ENCODE data around the gene HOXA13. TPM values are rescaled to one million over a fixed set of nuclear protein-coding genes. Genes with fewer than 3 reads are reported as not detected.
A peak's percentile ranks its signal among the peaks of the same experiment; 100 is the strongest.

Gene HOXA13
- total RNA-seq, 1 donor from 2014 or later, result not detected

DNA sequence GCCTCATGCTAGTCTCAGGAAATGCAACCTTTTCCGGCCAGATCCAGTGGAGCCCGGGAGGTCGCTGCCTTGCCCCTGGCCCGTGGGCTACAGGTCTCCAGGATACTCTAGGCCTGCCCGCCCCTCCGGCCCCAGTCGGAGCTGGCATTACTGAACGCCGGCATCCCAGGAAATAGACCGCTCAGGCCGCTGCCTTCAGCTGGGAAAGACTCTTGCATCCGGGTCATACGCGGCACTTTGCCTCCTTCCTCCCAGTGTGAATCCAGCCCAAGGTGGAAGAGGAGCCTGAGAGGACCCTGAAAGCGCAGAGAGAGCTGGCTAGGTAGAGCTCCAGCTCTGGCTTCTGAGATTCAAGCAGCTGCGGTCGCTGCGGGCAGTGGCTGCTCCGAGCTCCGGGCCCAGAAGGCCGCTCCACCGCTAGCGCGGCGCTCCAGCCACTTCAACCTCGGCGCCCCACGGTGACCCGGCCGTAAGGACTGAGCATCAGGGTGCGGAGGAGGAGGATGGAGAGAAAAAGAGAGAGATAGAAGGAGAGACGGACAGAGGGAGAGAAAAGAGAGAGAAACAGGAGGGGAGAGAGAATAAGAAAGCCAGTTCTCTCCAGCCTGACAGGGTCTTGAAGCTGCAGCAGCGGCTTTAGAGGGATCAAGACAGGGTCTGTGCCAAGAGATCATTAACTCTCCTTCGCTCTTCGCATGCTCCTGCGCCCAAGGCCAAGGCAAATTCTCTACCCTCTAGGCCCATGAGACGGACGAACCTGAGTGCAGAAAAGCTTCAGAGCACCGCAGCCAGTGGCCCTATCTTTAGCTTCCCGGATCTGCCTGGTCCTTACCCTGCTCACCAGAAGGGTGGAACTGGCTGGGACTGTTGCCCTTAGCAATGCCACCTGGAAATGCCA lies 24.0 kb downstream of the HOXA13 start:
- ATAC-seq (ENCODE audit: low read depth) (no peak), DNase-seq (no peak)
- Mint-ChIP-seq H3K27ac (no peak overlapping the region), H3K27me3 (peaks cover 61% of the 10 kb centered on the region), H3K9me3 (no peaks in the 10 kb centered on the region), H3K36me3 (ENCODE audit: low read depth) (no peaks in the 10 kb centered on the region), H3K4me3 (no peak overlapping the region), H3K4me1 (peaks cover 20% of the 10 kb centered on the region)
- POLR2A ChIA-PET, result no interaction called here
- TF ChIP-seq, protein P1, sequence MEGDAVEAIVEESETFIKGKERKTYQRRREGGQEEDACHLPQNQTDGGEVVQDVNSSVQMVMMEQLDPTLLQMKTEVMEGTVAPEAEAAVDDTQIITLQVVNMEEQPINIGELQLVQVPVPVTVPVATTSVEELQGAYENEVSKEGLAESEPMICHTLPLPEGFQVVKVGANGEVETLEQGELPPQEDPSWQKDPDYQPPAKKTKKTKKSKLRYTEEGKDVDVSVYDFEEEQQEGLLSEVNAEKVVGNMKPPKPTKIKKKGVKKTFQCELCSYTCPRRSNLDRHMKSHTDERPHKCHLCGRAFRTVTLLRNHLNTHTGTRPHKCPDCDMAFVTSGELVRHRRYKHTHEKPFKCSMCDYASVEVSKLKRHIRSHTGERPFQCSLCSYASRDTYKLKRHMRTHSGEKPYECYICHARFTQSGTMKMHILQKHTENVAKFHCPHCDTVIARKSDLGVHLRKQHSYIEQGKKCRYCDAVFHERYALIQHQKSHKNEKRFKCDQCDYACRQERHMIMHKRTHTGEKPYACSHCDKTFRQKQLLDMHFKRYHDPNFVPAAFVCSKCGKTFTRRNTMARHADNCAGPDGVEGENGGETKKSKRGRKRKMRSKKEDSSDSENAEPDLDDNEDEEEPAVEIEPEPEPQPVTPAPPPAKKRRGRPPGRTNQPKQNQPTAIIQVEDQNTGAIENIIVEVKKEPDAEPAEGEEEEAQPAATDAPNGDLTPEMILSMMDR (IDR thresholded peaks at IDR 0.05), result no peak
- intact Hi-C loops (cut with micrococcal nuclease), result no loop called here
- CTCF ChIA-PET, result interaction anchor here (1.3 kb wide), 1 partner anchor 15 kb away, joined by 3 read pairs; no protein-coding TSS in a partner anchor

DNA sequence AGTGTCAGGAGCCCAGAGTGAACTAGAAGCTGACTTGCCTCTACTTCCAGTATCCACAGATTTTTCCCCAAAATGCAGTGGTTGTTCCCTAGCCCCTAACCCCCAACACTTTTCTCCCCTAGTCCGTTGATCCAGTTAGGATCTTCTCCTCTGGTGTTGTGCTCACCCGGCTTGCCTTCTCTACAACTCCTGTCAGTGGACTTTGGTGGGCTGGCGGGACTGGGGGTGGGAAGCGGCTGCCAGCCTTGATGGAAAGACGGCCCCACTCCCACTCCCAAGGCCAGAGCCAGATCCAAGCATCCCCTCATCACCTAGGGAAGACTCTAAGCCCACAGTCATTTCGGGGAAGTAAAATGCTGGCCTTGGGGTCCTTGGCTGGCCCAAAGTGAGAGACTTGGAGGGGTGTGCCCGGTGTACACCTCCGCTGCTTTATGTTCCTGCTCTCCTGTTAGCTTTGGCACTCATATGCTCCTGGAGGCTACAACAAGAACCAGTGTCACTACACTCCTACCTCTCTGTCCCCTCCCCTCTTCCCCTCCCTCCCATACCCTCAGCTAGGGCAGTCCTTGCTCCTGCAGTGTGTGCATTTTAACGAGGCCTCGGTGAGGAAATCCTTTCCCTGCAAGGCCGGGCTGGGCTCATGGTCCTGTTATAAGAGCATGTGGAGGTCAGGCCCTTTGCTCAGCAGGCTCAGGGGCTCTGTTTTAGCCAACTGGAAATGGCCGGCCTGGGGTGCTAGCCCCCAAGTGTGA lies 24.8 kb downstream of the HOXA13 start:
- Mint-ChIP-seq H3K4me3 (peak overlapping the region; percentile 48), H3K4me1 (peaks cover 20% of the 10 kb centered on the region), H3K36me3 (ENCODE audit: low read depth) (no peaks in the 10 kb centered on the region), H3K27me3 (peaks cover 62% of the 10 kb centered on the region), H3K27ac (peak overlapping the region; percentile 30), H3K9me3 (no peaks in the 10 kb centered on the region)
- CTCF ChIA-PET, result interaction anchor here (1.3 kb wide), 1 partner anchor 14 kb away, joined by 3 read pairs; no protein-coding TSS in a partner anchor
- TF ChIP-seq, protein P1 (IDR thresholded peaks at IDR 0.05), result no peak
- no peak for DNase-seq
- POLR2A ChIA-PET, result no interaction called here
- no peak for ATAC-seq (ENCODE audit: low read depth)
- intact Hi-C loops (cut with micrococcal nuclease), result no loop called here

DNA sequence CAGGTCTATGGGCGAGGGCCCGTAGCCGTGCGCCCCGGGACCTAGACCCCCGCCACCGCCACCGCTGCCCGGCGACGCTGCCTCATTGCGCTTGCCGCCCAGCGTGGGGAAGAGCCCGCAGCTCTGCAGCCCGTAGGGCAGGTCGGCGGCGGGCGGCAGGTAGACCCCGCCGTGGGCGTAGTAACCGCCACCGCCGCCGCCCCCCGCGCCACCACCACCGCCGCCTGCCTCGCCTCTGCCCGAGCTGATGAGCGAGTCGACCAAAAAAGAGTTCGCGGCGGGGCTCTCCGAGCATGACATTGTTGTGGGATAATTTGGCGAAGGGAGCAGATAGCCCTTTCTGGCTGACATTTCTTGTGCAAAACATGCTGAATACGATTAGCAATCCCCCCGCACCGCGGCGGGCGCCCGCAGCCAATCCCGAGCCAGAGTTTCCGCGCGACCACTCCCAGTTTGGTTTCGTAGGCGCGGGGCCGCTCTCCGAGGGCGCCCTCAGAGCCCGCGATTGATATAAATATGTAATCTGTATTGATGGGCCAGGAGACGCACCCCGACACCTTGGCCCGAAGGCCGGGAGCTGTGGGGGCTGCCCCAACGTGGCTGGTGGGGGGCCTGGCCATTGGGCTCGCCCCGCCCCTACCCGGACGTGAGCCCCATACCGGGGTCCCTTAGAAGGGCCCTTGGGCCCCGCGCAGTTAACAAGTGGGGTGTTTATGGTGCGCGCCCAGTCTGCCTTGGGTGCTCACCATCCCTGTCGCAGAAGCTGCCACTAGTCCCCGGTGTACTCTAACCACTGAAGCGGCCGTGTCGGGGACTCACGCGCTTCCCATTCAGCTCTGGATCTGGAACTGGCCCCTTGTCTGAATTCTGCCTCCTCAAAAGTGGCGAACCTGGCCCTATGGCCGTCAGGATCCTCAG lies 25.7 kb downstream of the HOXA13 start, which contains the start of gene HOXA10:
Gene HOXA10, minus strand, starts transcription at position 365 of the 918 bp plus-strand sequence. Its CDS starts 14 bp downstream, at position 351.
- DNase-seq (peak; percentile 17), ATAC-seq (ENCODE audit: low read depth) (no peak)
- intact Hi-C loops (cut with micrococcal nuclease), result loop anchor here (1.0 kb wide), 2 partner anchors 10 to 23 kb away; no protein-coding TSS in a partner anchor
- TF ChIP-seq, protein P1 (IDR thresholded peaks at IDR 0.05), result no peak
- H3K36me3 Mint-ChIP-seq (ENCODE audit: low read depth), result no peaks in the 10 kb centered on the region
- no peaks in the 10 kb centered on the region for H3K9me3 Mint-ChIP-seq
- peak within 1 kb of the TSS; percentile 55 for H3K4me3 Mint-ChIP-seq
- H3K27me3 Mint-ChIP-seq, result peaks cover 55% of the 10 kb centered on the region
- ChIA-PET CTCF (no interaction called here), POLR2A (interaction anchor here (1.7 kb wide), 1 partner anchor 9 kb away, joined by 6 read pairs; no protein-coding TSS in a partner anchor)
- H3K27ac Mint-ChIP-seq, result no peak within 1 kb of the TSS
- peaks cover 16% of the 10 kb centered on the region for H3K4me1 Mint-ChIP-seq

DNA sequence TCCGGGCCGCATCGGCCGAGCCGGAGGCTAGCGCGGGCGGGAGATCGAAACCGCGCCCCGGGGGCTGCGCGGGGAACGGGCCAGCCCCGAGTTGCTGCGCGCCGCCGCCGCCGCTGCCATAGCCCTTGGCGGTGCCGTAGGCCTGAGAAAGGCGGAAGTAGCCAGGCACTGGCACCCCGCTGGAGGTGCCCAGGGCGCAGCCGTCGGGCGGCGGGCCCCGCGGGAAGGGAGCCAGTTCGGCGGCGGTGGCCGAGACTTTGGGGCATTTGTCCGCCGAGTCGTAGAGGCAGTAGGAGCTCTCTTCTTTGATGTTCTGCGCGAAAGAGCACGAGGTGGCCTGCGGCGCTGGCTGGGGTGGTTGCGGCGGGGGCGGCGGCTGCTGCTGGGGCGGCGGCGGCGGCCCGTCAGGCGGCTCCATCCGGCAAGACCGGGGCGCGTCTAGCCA lies 26.4 kb downstream of the HOXA13 start:
- ATAC-seq (ENCODE audit: low read depth) (peak; percentile 86), DNase-seq (peak; percentile 57)
- peaks cover 54% of the 10 kb centered on the region for H3K27me3 Mint-ChIP-seq
- TF ChIP-seq, protein P1 (IDR thresholded peaks at IDR 0.05), result no peak
- CTCF ChIA-PET, result no interaction called here
- peaks cover 20% of the 10 kb centered on the region for H3K4me1 Mint-ChIP-seq
- no peaks in the 10 kb centered on the region for H3K9me3 Mint-ChIP-seq
- H3K4me3 Mint-ChIP-seq, result peak overlapping the region; percentile 32
- intact Hi-C loops (cut with micrococcal nuclease), result loop anchor here (1.0 kb wide), 2 partner anchors 11 to 22 kb away; no protein-coding TSS in a partner anchor
- H3K36me3 Mint-ChIP-seq (ENCODE audit: low read depth), result no peaks in the 10 kb centered on the region
- H3K27ac Mint-ChIP-seq, result no peak overlapping the region
- POLR2A ChIA-PET, result interaction anchor here (1.7 kb wide), 1 partner anchor 10 kb away, joined by 6 read pairs; no protein-coding TSS in a partner anchor

Data from activated B cell treated with CpG ODN at 0.5 μM for 24 hours (primary cell).